HepG2 (cell line): Measurements from ENCODE around the gene FSIP1. TPM values are rescaled to one million over a fixed set of nuclear protein-coding genes. Genes with fewer than 3 reads are reported as not detected.

ENCODE experiments used
- polyA plus RNA-seq, 8 experiments: library from polyadenylated mRNA; depleted of rRNA in 3 of 8; stranded (reverse) in 7 of 8; unstranded in 1 of 8; fragments of >200 nt; fragmentation: Illumina TruSeq in 4 of 8; extraction: Trizol in 4 of 8; gene quantifications; 2 replicates each; pipeline versions ENCODE4 v1.2.1 to v1.2.3, GENCODE V29; 2011 to 2016; ENCODE audit warnings: low read depth in 4 of 8, missing spikeins in 1 of 8, mixed read lengths in 1 of 8; ENCODE audit not compliant: insufficient read depth in 1 of 8
- total RNA-seq, 5 experiments: library from RNA; depleted of rRNA; stranded (reverse); fragments of >200 nt; fragmentation: Illumina TruSeq; extraction: Trizol; gene quantifications; 2 replicates each; pipeline ENCODE4 v1.2.3, GENCODE V29; 2016; ENCODE audit warnings: low read depth in 1 of 5
- TF ChIP-seq, protein P1 (sequence below): sonication (generic); formaldehyde crosslinking; IDR thresholded peaks from 2 replicates; pipeline ENCODE4 v1.9.0; 2021; ENCODE audit warnings: mild to moderate bottlenecking, missing genetic modification reagents
- TF ChIP-seq, protein P2 (sequence below): sonication (generic); formaldehyde crosslinking; IDR thresholded peaks from 2 replicates; pipeline ENCODE4 v1.4.0; 2020; ENCODE audit warnings: missing genetic modification reagents
- TF ChIP-seq, protein P3 (sequence below): sonication (generic); formaldehyde crosslinking; IDR thresholded peaks from 2 replicates; pipeline ENCODE4 v1.4.0; 2020; ENCODE audit warnings: mild to moderate bottlenecking, low read depth, missing genetic modification reagents

The FSIP1 gene
- total and polyA plus RNA-seq, 2 of the 13 experiments (the other 11 are each of a cell fraction or from before 2014, with no cell fraction given): 0.18 TPM; not detected in 1

DNA sequence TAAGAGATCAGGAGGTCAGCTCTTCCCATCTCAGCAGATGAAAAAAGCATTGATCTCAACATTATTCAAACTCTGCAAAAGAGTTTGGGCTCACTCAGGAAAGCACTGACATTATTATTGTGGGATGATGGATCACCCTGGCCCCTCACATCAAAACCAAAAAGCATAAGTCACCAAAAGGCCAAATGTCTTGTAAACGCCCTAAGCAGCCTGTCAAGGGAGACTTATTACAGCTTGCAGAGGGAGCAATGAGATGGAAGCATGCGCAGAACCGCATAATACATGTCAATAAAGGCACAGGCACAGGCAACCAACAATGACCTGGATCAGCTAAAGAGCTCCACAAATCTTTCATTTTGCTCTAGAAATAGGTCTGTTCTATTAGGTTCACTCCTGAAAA lies 4.6 kb downstream of the FSIP1 start (continued):
- TF ChIP-seq, protein P1, sequence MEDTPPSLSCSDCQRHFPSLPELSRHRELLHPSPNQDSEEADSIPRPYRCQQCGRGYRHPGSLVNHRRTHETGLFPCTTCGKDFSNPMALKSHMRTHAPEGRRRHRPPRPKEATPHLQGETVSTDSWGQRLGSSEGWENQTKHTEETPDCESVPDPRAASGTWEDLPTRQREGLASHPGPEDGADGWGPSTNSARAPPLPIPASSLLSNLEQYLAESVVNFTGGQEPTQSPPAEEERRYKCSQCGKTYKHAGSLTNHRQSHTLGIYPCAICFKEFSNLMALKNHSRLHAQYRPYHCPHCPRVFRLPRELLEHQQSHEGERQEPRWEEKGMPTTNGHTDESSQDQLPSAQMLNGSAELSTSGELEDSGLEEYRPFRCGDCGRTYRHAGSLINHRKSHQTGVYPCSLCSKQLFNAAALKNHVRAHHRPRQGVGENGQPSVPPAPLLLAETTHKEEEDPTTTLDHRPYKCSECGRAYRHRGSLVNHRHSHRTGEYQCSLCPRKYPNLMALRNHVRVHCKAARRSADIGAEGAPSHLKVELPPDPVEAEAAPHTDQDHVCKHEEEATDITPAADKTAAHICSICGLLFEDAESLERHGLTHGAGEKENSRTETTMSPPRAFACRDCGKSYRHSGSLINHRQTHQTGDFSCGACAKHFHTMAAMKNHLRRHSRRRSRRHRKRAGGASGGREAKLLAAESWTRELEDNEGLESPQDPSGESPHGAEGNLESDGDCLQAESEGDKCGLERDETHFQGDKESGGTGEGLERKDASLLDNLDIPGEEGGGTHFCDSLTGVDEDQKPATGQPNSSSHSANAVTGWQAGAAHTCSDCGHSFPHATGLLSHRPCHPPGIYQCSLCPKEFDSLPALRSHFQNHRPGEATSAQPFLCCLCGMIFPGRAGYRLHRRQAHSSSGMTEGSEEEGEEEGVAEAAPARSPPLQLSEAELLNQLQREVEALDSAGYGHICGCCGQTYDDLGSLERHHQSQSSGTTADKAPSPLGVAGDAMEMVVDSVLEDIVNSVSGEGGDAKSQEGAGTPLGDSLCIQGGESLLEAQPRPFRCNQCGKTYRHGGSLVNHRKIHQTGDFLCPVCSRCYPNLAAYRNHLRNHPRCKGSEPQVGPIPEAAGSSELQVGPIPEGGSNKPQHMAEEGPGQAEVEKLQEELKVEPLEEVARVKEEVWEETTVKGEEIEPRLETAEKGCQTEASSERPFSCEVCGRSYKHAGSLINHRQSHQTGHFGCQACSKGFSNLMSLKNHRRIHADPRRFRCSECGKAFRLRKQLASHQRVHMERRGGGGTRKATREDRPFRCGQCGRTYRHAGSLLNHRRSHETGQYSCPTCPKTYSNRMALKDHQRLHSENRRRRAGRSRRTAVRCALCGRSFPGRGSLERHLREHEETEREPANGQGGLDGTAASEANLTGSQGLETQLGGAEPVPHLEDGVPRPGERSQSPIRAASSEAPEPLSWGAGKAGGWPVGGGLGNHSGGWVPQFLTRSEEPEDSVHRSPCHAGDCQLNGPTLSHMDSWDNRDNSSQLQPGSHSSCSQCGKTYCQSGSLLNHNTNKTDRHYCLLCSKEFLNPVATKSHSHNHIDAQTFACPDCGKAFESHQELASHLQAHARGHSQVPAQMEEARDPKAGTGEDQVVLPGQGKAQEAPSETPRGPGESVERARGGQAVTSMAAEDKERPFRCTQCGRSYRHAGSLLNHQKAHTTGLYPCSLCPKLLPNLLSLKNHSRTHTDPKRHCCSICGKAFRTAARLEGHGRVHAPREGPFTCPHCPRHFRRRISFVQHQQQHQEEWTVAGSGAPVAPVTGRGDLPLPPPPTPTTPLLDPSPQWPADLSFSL: no peak
- TF ChIP-seq, protein P2, sequence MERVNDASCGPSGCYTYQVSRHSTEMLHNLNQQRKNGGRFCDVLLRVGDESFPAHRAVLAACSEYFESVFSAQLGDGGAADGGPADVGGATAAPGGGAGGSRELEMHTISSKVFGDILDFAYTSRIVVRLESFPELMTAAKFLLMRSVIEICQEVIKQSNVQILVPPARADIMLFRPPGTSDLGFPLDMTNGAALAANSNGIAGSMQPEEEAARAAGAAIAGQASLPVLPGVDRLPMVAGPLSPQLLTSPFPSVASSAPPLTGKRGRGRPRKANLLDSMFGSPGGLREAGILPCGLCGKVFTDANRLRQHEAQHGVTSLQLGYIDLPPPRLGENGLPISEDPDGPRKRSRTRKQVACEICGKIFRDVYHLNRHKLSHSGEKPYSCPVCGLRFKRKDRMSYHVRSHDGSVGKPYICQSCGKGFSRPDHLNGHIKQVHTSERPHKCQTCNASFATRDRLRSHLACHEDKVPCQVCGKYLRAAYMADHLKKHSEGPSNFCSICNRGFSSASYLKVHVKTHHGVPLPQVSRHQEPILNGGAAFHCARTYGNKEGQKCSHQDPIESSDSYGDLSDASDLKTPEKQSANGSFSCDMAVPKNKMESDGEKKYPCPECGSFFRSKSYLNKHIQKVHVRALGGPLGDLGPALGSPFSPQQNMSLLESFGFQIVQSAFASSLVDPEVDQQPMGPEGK: no peak
- TF ChIP-seq, protein P3, sequence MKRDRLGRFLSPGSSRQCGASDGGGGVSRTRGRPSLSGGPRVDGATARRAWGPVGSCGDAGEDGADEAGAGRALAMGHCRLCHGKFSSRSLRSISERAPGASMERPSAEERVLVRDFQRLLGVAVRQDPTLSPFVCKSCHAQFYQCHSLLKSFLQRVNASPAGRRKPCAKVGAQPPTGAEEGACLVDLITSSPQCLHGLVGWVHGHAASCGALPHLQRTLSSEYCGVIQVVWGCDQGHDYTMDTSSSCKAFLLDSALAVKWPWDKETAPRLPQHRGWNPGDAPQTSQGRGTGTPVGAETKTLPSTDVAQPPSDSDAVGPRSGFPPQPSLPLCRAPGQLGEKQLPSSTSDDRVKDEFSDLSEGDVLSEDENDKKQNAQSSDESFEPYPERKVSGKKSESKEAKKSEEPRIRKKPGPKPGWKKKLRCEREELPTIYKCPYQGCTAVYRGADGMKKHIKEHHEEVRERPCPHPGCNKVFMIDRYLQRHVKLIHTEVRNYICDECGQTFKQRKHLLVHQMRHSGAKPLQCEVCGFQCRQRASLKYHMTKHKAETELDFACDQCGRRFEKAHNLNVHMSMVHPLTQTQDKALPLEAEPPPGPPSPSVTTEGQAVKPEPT: no peak
